ENCODE data around the gene ANXA6. TPM values are rescaled to one million over a fixed set of nuclear protein-coding genes. Genes with fewer than 3 reads are reported as not detected.
A peak's percentile ranks its signal among the peaks of the same experiment; 100 is the strongest.

The ANXA6 gene
- total and polyA plus RNA-seq, 9 of the 15 experiments (the other 6 are each of a cell fraction or from before 2014, with no cell fraction given) = 0.70 to 13.2 (median 8.3) TPM

GRCh38 chr5:151107084-151107483 lies 50.5 kb downstream of the ANXA6 start:
- H3K9me3 ChIP-seq (replicated peaks; ENCODE audit: control insufficient read depth, insufficient read depth, low read depth, low read length) = no peaks in the 10 kb centered on the region
- TF ChIP-seq HMBOX1 (IDR thresholded peaks at IDR 0.05) = peak; percentile 47; the same call in 1 of the 2 replicates
- TF ChIP-seq, protein P1, sequence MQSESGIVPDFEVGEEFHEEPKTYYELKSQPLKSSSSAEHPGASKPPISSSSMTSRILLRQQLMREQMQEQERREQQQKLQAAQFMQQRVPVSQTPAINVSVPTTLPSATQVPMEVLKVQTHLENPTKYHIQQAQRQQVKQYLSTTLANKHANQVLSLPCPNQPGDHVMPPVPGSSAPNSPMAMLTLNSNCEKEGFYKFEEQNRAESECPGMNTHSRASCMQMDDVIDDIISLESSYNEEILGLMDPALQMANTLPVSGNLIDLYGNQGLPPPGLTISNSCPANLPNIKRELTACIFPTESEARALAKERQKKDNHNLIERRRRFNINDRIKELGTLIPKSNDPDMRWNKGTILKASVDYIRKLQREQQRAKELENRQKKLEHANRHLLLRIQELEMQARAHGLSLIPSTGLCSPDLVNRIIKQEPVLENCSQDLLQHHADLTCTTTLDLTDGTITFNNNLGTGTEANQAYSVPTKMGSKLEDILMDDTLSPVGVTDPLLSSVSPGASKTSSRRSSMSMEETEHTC (IDR thresholded peaks at IDR 0.05) = no peak
- no peaks in the 10 kb centered on the region for H4K20me1 ChIP-seq (replicated peaks; ENCODE audit: control insufficient read depth, insufficient read depth, low read length)
- no peaks in the 10 kb centered on the region for H3K79me2 ChIP-seq (ENCODE audit: control insufficient read depth, insufficient read depth, low read length)
- no peak overlapping the region for H3K4me2 ChIP-seq (ENCODE audit: insufficient read depth, low read length)
- POLR2A ChIA-PET = no interaction called here
- H3K9me1 ChIP-seq (ENCODE audit: control insufficient read depth, insufficient read depth, low read length) = no peaks in the 10 kb centered on the region
- H3K27ac ChIP-seq (ENCODE audit: extremely low read depth, low read depth, low read length) = no peak overlapping the region
- no peaks in the 10 kb centered on the region for H3K27me3 ChIP-seq (ENCODE audit: control insufficient read depth in 2 of 2, insufficient read depth in 2 of 2, low read length in 2 of 2)
- H3K4me3 ChIP-seq = no peak overlapping the region
- in situ Hi-C loops (cut with MboI) = no loop called here
- peaks cover 0 to 5% of the 10 kb centered on the region in 2 experiments; a peak in 2 of 5 replicates for H3K4me1 ChIP-seq (replicated peaks in 1 of 2; ENCODE audit: control insufficient read depth in 2 of 2, insufficient read depth in 2 of 2, low read length in 2 of 2)
- ATAC-seq (no peak), FAIRE-seq (peak; percentile 52), DNase-seq (ENCODE audit: extremely low read depth in 1 of 4, low spot score in 3 of 4) (no peak)
- CTCF ChIA-PET (ENCODE audit: low intra/inter-chr PET ratio) = no interaction called here
- WGBS (ENCODE audit: insufficient coverage, low coverage, missing lambda C conversion rate) = 33% methylated on average over 7 of the region's 7 CpGs
- no TSS peak for BruUV-seq (replicated peaks)
- no peak overlapping the region for H3K9ac ChIP-seq (ENCODE audit: insufficient read depth in 1 of 2, low read depth in 2 of 2, low read length in 2 of 2)
- no peaks in the 10 kb centered on the region for H3K36me3 ChIP-seq (ENCODE audit: control insufficient read depth, insufficient read depth, low read length)
- no peak overlapping the region for H2AFZ ChIP-seq (ENCODE audit: low read depth, low read length)
- intact Hi-C loops (cut with micrococcal nuclease) = loop anchor here (2.0 kb wide), 1 partner anchor 104 kb away; no protein-coding TSS in a partner anchor

GRCh38 chr5:151106509-151106908 lies 51.1 kb downstream of the ANXA6 start:
- no TSS peak for BruUV-seq (replicated peaks)
- Histone ChIP-seq H3K27me3 (ENCODE audit: control insufficient read depth in 2 of 2, insufficient read depth in 2 of 2, low read length in 2 of 2) (no peaks in the 10 kb centered on the region), H2AFZ (ENCODE audit: low read depth, low read length) (no peak overlapping the region), H3K9ac (ENCODE audit: insufficient read depth in 1 of 2, low read depth in 2 of 2, low read length in 2 of 2) (no peak overlapping the region), H3K9me1 (ENCODE audit: control insufficient read depth, insufficient read depth, low read length) (no peaks in the 10 kb centered on the region), H3K4me2 (ENCODE audit: insufficient read depth, low read length) (no peak overlapping the region), H3K27ac (ENCODE audit: extremely low read depth, low read depth, low read length) (no peak overlapping the region), H3K79me2 (ENCODE audit: control insufficient read depth, insufficient read depth, low read length) (no peaks in the 10 kb centered on the region), H3K9me3 (replicated peaks; ENCODE audit: control insufficient read depth, insufficient read depth, low read depth, low read length) (no peaks in the 10 kb centered on the region), H3K4me1 (replicated peaks in 1 of 2; ENCODE audit: control insufficient read depth in 2 of 2, insufficient read depth in 2 of 2, low read length in 2 of 2) (peaks cover 5 to 10% of the 10 kb centered on the region in 2 experiments), H4K20me1 (replicated peaks; ENCODE audit: control insufficient read depth, insufficient read depth, low read length) (no peaks in the 10 kb centered on the region), H3K4me3 (no peak overlapping the region), H3K36me3 (ENCODE audit: control insufficient read depth, insufficient read depth, low read length) (no peaks in the 10 kb centered on the region)
- POLR2A ChIA-PET = interaction anchor here (0.8 kb wide), 1 partner anchor 256 kb away, joined by 3 read pairs; no protein-coding TSS in a partner anchor
- in situ Hi-C loops (cut with MboI) = no loop called here
- FAIRE-seq = no peak
- intact Hi-C loops (cut with micrococcal nuclease) = loop anchor here (2.0 kb wide), 1 partner anchor 104 kb away; no protein-coding TSS in a partner anchor
- WGBS (ENCODE audit: insufficient coverage, low coverage, missing lambda C conversion rate) = 42% methylated on average over 2 of the region's 2 CpGs
- DNase-seq (ENCODE audit: extremely low read depth in 1 of 4, low spot score in 3 of 4) = no peak
- no peak for ATAC-seq
- CTCF ChIA-PET (ENCODE audit: low intra/inter-chr PET ratio) = no interaction called here
- TF ChIP-seq ZFPM2 (CRISPR knock-in tag; IDR thresholded peaks at IDR 0.05) (no peak), CEBPG (CRISPR knock-in tag; IDR thresholded peaks at IDR 0.05) (no peak), CEBPG (tag; conservative IDR thresholded peaks at IDR 0.05 in 1 of 2, IDR thresholded peaks at IDR 0.05 in 1 of 2) (no peak), ZNF668 (CRISPR knock-in tag; IDR thresholded peaks at IDR 0.05) (no peak), PYGO2 (tag; IDR thresholded peaks at IDR 0.05) (no peak), TGIF2 (CRISPR knock-in tag; IDR thresholded peaks at IDR 0.05) (no peak), ZFP36 (IDR thresholded peaks at IDR 0.05; ENCODE audit: low read depth, low read length, partially characterized antibody) (peak; percentile 98), SMARCA5 (IDR thresholded peaks at IDR 0.05) (peak; percentile 41; the same call in 1 of the 2 replicates), ZNF431 (CRISPR knock-in tag; IDR thresholded peaks at IDR 0.05) (no peak)
